Esophagus squamous epithelium (tissue), 5 donors: ENCODE measurements around the gene PDZRN3. TPM values are rescaled to one million over a fixed set of nuclear protein-coding genes. Genes with fewer than 3 reads are reported as not detected.
A peak's percentile ranks its signal among the peaks of the same experiment; 100 is the strongest.

Source experiments
- DNase-seq: peaks from one replicate; lab custom pipeline; 2025; lab: John Stamatoyannopoulos, UW
- H3K27ac ChIP-seq, 4 donors: fragments of 200-600 bp; sonication (generic); one replicate each; pipeline ENCODE4 v1.5.1; 2016 to 2019; ENCODE audit warnings: mild to moderate bottlenecking in 1 of 4
- H3K27me3 ChIP-seq, 4 donors: fragments of 200-600 bp; sonication (generic); 1 replicate in 3 of 4; 2 replicates in 1 of 4; pipeline versions ENCODE4 v1.5.1 to v1.6.0; 2017 to 2021; ENCODE audit warnings: antibody characterized with exemption in 1 of 4
- H3K36me3 ChIP-seq, 3 donors: fragments of 200-600 bp; sonication (generic); one replicate each; pipeline ENCODE4 v1.5.1; 2016 to 2019
- H3K4me1 ChIP-seq, 3 donors: fragments of 200-600 bp; sonication (generic); one replicate each; pipeline ENCODE4 v1.5.1; 2017 to 2019
- H3K4me3 ChIP-seq, 4 donors: fragments of 200-600 bp; sonication (generic); 1 replicate in 3 of 4; 2 replicates in 1 of 4; pipeline ENCODE4 v1.5.1; 2016 to 2019; ENCODE audit warnings: mild to moderate bottlenecking in 2 of 4, moderate library complexity in 1 of 4
- H3K9me3 ChIP-seq, 3 donors: fragments of 200-600 bp; sonication (generic); one replicate each; pipeline ENCODE4 v1.5.1; 2016 to 2019
- CTCF ChIP-seq, 6 experiments: fragments of 450-650 bp in 4 of 6; fragments of 200-600 bp in 2 of 6; sonication (generic) in 2 of 6; IDR thresholded peaks; one replicate each; pipeline ENCODE4 v1.5.1; 2016 to 2019; ENCODE audit warnings: antibody characterized with exemption in 6 of 6, mild to moderate bottlenecking in 4 of 6, moderate library complexity in 4 of 6
- POLR2A ChIP-seq, 4 donors: fragments of 450-650 bp; IDR thresholded peaks; one replicate each; pipeline ENCODE4 v1.6.1; 2017; ENCODE audit warnings: antibody characterized with exemption in 4 of 4, mild to moderate bottlenecking in 4 of 4, moderate library complexity in 3 of 4
- WGBS, 2 donors: methylation state at CpG; one replicate each; pipeline ENCODE4 v1.1.5; 2018; 5-methylcytosine and 5-hydroxymethylcytosine counted together
- intact Hi-C: fragments of 100-400 bp; cut with DNase I; formaldehyde crosslinking; loops from one replicate; pipeline ENCODE4 v1.15.0; 2022
- total RNA-seq, 4 donors: library from RNA; depleted of rRNA; stranded (reverse); fragments of >200 nt; gene quantifications; one replicate each; pipeline ENCODE4 v1.1.0, GENCODE V29; 2016
- donor health status: DM: yes; HTN: yes; CAD: no.

PDZRN3 gene
- total RNA-seq, 4 donors from 2014 or later, result 22.1 to 54.9 (median 38.9) TPM

- Histone ChIP-seq H3K9me3 (no peaks in the 10 kb centered on the region), H3K36me3 (no peaks in the 10 kb centered on the region), H3K27me3 (peaks cover 0 to 4% (median 0%) of the 10 kb centered on the region in 4 donors), H3K27ac (peak overlapping the region in 2 of 4 donors; percentile 24 to 48), H3K4me1 (peaks cover 0 to 52% (median 3%) of the 10 kb centered on the region in 3 donors), H3K4me3 (no peak overlapping the region)
- intact Hi-C loops, result loop anchor here (10.0 kb wide), 1 partner anchor 327 kb away; no protein-coding TSS in a partner anchor
- WGBS, 2 donors, result 41 to 55% methylated on average over 7 of the region's 9 CpGs
- DNase-seq, result no peak
- TF ChIP-seq POLR2A (IDR thresholded peaks at IDR 0.05) (no peak), CTCF (IDR thresholded peaks at IDR 0.05) (peak in 5 of 6 experiments; percentile 41 to 64 (median 56))
These were observed 192.6 kb downstream of the PDZRN3 start for GRCh38 chr3:73432023-73432705.

GRCh38 chr3:73431183-73431900 lies 193.4 kb downstream of the PDZRN3 start:
- intact Hi-C loops, result loop anchor here (10.0 kb wide), 1 partner anchor 327 kb away; no protein-coding TSS in a partner anchor
- WGBS, 2 donors, result 64 to 74% methylated on average over 6 of the region's 6 CpGs
- Histone ChIP-seq H3K27me3 (peaks cover 0 to 4% (median 0%) of the 10 kb centered on the region in 4 donors), H3K27ac (peak overlapping the region in 1 of 4 donors; percentile 48), H3K4me1 (peaks cover 0 to 59% (median 3%) of the 10 kb centered on the region in 3 donors), H3K36me3 (no peaks in the 10 kb centered on the region), H3K4me3 (no peak overlapping the region), H3K9me3 (no peaks in the 10 kb centered on the region)
- TF ChIP-seq POLR2A (IDR thresholded peaks at IDR 0.05) (no peak), CTCF (IDR thresholded peaks at IDR 0.05) (no peak)
- DNase-seq, result no peak

GRCh38 chr3:73427048-73427706 lies 197.6 kb downstream of the PDZRN3 start:
- no peak for DNase-seq
- Histone ChIP-seq H3K4me3 (no peak overlapping the region), H3K9me3 (no peaks in the 10 kb centered on the region), H3K36me3 (no peaks in the 10 kb centered on the region), H3K27ac (peak overlapping the region in 3 of 4 donors; percentile 31 to 65 (median 54)), H3K4me1 (peaks cover 0 to 51% (median 4%) of the 10 kb centered on the region in 3 donors), H3K27me3 (no peaks in the 10 kb centered on the region)
- intact Hi-C loops, result no loop called here
- TF ChIP-seq CTCF (IDR thresholded peaks at IDR 0.05), result no peak
- no peak for TF ChIP-seq POLR2A (IDR thresholded peaks at IDR 0.05)
- 77 to 80% methylated on average over 10 to 11 of the region's 11 CpGs for WGBS, 2 donors

- Histone ChIP-seq H3K9me3 (no peaks in the 10 kb centered on the region), H3K27ac (peak overlapping the region in 3 of 4 donors; percentile 30 to 65 (median 54)), H3K36me3 (no peaks in the 10 kb centered on the region), H3K4me1 (peaks cover 0 to 48% (median 4%) of the 10 kb centered on the region in 3 donors), H3K27me3 (no peaks in the 10 kb centered on the region), H3K4me3 (no peak overlapping the region)
- intact Hi-C loops, result no loop called here
- no peak for DNase-seq
- no peak for TF ChIP-seq CTCF (IDR thresholded peaks at IDR 0.05)
- TF ChIP-seq POLR2A (IDR thresholded peaks at IDR 0.05), result no peak
- 47 to 59% methylated on average over 6 to 7 of the region's 7 CpGs for WGBS, 2 donors
These were observed 198.1 kb downstream of the PDZRN3 start for GRCh38 chr3:73426606-73427005.
